HG03060 (cell line): ENCODE measurements around the gene SH3GL2.
"Not testable (repeated sequence)": the region's sequence is repeated elsewhere in the genome, so short reads cannot be mapped to it uniquely, and the experiment has no call there.

Experiments
- ATAC-seq: cut with Tn5 transposase; IDR thresholded peaks from one replicate; pipeline ENCODE4 v1.9.1; 2021; ENCODE audit warnings: low read depth, moderate number of reproducible peaks; ENCODE audit not compliant: unreplicated experiment

The SH3GL2 gene

DNA sequence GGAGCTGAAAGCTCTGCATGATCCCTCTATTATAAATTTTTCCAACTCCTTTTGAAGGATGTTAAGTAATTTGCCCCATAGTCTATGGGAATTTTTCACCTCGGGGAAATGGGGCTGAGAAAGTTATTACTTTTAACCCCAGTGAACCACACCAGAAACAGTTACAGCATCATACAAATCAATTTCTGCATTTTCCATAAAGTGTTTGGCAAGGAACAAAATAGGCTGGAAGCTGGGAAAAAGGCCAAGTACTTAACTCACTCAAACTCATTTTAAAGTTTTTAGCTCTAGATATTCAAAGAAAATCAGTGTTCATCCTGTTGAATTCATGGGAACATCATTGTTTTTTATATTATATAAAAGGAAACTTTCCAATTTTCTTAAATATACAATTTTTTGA, 160.9 kb downstream of the SH3GL2 start:
- no peak for ATAC-seq

DNA sequence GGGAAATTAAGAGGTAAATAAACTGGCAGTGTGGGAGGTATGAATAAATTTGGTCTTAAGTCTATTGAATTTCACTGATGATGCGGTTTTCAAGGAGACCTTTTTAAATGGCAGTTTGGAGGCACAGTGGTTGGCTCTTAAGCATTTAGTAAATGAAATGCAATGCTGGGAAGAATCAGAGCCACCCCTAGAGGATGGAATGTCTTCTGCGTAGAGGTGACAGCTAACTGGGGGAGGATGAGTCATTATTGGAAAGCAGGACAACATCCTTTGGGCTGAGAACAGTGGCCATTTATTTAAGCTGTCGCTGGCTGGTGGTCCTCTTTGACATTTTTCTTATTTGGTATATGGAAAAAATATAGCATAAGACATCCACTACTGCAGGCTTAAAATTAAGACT, 163.2 kb downstream of the SH3GL2 start:
- ATAC-seq, result no peak

GRCh38 chr9:17744786-17745185, 165.9 kb downstream of the SH3GL2 start:
- ATAC-seq, result no peak

DNA sequence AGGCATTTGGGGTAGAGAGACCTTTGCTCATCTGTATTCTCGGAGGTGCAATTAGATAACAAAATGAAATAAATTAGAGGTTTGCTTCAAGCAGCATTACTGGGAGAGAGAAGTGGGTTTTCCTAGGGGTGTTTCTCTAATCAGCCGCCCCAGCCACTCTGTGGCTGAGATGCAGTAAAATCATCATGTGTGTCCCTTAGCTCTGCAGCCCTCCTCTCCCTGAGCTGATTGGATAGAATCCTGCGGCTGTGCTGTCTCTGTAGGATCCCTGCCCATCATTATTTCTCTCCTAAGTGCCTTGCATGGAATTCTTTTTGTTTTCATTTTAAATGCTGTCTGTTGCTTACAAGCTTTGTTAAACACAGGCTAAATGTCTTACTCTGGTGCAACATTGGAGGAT, 171.4 kb downstream of the SH3GL2 start:
- no peak for ATAC-seq

DNA sequence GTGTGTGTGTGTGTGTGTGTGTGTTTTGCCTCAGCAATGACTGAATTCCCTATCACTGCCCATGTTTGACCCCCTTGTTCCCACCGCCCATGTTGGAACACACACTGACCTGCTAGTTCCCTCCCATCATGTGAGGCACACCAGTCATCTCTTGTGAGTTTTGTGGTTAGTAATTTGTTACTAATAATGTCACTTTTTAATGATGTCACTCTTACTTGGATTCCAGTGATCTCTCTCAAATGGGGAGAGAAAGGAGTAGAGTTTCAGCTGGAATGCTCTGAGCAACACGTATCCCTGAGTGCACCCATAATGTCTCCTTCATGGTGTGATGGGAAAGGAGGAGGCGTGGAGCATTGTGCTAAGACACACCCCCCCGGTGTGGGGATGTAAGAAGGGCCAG, 172.6 kb downstream of the SH3GL2 start:
- ATAC-seq, result no peak

- ATAC-seq, result no peak
Observed at GRCh38 chr9:17752021-17752420, 173.2 kb downstream of the SH3GL2 start.

DNA sequence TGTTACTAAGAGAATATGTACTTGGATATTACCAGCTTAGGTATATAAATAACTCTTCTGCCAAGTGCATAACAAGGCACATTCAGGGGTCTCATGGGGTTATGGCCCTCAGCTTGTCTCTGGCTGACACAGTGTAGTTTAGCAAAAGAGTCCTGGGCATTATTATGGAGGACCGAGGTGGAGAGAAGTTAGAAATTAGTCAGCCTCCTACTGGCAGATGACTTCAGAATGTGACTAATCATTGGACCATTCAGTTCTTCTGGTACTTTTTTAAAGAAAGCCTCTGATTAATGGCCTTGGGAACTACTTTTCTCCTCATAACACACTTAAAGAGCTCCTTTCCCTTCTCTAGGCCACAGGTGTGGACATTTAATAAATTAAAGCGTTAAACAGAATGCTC, 178.9 kb downstream of the SH3GL2 start:
- no peak for ATAC-seq

DNA sequence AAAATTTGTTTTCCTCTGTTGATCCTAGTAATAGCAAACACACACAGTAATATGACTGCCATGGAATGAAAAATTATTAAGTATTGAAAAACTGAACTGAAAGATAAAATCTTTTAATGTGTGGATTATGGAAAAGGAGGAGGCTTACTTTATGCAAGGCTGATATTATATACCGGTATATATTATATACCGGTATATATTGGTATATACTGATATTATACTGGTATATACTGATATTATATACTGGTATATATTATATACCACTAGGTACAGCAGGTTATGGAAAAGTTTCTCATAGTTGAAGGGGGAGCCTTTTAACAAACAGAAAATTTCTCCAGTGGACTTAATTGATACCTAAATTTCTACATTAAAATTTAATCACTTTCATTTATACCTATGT, 181.4 kb downstream of the SH3GL2 start:
- ATAC-seq, result no peak

GRCh38 chr9:17761984-17762676, 183.3 kb downstream of the SH3GL2 start:
- ATAC-seq, result no peak

DNA sequence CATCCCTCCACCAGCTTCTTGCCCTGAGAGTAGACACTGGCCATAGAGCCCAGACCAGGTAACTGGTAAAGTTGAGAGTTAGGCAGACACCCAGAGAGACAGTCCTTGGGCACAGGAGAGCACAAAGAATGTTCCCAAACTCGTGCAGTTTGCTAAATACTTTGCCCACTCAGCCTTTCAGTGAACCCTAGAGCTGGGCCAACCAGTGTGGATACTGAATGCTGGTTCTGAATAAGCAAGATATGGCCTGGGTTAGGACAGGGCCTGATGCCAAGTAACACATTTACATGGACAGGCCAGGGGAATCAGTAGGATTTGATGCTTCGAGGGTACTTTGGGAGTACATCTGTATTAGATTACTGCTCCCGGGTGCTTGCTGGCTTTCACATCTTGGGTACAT, 185.4 kb downstream of the SH3GL2 start:
- ATAC-seq, result no peak

DNA sequence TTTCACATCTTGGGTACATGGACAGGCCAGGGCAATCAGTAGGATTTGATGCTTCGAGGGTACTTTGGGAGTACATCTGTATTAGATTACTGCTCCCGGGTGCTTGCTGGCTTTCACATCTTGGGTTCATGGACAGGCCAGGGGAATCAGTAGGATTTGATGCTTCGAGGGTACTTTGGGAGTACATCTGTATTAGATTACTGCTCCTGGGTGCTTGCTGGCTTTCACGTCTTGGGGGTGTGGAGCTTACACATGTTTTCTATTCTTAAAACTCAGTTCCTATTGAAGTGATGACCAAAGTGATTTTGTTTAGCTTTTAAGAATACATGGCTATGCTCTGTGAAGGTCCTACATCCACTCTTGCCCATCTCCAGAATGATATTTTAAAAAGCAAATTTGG, 186.3 kb downstream of the SH3GL2 start:
- ATAC-seq, result not testable (repeated sequence)

DNA sequence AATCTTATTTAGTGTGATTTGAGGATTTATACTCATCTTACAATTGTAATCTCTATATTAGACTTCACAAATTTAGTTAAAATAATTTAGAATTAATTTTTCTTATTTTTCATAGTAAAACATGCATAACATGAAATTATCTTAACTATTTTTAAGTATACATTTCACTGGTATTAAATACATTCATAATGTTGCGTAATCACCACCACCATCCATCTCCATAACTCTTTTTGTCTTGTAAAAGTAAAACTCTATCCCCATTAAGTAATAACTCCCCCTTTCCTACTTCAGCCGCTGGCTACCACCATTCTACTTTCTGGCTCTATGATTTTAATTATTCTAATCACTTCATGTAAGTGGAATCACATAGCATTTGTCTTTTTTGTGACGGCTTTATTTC, 193.4 kb downstream of the SH3GL2 start:
- no peak for ATAC-seq

GRCh38 chr9:17775656-17776055, 196.8 kb downstream of the SH3GL2 start:
- no peak for ATAC-seq

- ATAC-seq, result no peak
Observed at GRCh38 chr9:17776735-17777134, 197.9 kb downstream of the SH3GL2 start.

GRCh38 chr9:17777465-17777864, 198.6 kb downstream of the SH3GL2 start:
- no peak for ATAC-seq

GRCh38 chr9:17782430-17783149, 203.7 kb downstream of the SH3GL2 start:
- no peak for ATAC-seq

DNA sequence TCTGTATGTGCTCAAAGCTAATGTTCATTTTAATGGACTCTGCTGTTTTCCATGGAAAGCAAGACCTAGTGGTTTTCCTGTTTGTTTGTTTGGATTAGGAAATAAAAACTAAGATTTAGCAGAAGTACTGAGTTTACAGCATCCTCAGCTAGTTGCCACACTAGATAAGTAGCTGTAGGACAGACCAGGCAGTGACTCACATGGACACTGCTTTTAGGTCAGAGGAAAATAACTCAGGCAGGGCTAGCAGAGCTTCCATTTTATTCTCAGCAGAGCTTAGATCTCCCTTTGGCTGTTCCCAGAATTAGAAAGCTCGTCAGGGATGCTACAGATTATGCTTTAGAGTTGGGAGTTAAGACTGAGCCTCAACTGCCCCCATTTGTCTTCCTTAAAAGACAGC, 204.4 kb downstream of the SH3GL2 start:
- no peak for ATAC-seq

DNA sequence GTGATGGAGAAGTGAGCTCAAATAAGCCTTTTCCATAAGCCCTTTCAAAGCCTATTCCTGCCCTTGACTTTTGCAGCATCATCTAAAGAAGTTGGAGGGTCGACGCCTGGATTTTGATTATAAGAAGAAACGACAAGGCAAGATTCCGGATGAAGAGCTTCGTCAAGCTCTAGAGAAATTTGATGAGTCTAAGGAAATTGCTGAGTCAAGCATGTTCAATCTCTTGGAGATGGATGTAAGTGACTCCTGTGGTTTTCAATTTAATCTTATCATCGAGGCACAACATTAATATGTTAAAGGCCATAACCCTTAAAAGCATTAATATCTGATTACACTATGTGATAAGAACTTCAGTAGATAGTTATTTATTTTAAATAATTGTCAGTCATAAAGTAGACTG, 210.4 kb downstream of the SH3GL2 start:
- ATAC-seq, result no peak

- ATAC-seq, result no peak
Observed at GRCh38 chr9:17793713-17794622, 215.1 kb downstream of the SH3GL2 start.

GRCh38 chr9:17795744-17796143, 216.9 kb downstream of the SH3GL2 start:
- ATAC-seq, result no peak

GRCh38 chr9:17799369-17799768, 220.5 kb downstream of the SH3GL2 start:
- no peak for ATAC-seq
